IPS-18c (cell line): ENCODE measurements around the gene GNAI3.
"Not testable (repeated sequence)": the region's sequence is repeated elsewhere in the genome, so short reads cannot be mapped to it uniquely, and the experiment has no call there.

Experiments used
- H3K4me3 ChIP-seq: 2 replicates; pipeline ENCODE4 v1.7.0; 2013; ENCODE audit warnings: low read depth, mild to moderate bottlenecking, low read length, moderate library complexity; ENCODE audit not compliant: insufficient read depth
- H3K9me3 ChIP-seq: one replicate; pipeline ENCODE4 v1.6.1; 2013; ENCODE audit warnings: mild to moderate bottlenecking, low read length, moderate library complexity; ENCODE audit not compliant: control insufficient read depth, insufficient read depth

Gene GNAI3

DNA sequence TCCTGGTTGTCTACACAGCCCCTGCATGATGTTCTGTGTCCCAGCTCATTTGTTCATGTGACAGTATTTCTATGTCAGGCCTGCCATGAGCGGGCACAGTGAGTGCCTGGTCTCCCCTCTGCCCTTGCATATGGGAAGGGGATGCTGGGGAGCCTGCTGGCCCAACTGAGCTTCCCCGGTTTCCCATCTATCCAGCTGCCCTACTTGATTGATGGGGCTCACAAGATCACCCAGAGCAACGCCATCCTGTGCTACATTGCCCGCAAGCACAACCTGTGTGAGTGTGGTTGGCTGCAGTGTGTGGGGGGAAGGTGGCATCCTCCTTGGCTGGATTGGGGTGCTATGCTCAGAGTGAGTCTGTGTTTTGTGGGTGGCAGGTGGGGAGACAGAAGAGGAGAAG is 109.0 kb downstream of the GNAI3 start:
- no peak overlapping the region for H3K4me3 ChIP-seq
- peaks cover 2% of the 10 kb centered on the region for H3K9me3 ChIP-seq

DNA sequence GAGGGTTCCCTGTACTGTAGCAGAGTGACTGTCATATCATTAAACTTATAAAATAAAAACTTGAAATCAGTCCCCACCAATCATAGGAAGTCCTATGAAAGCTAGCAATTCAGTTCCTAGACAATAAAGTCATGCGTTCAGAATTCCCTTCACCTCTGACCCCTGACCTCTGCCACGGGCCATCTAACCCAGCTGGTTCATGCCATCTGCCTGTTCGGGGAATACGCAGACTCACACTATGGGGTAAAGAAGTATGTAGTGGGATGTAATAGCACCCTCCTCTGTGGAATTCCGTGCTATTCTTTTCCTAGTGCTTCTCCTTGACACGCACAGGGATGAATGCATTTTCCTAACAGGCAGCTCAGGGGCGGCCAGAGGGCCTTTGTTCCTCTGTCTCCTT is 109.6 kb downstream of the GNAI3 start:
- Histone ChIP-seq H3K4me3 (no peak overlapping the region), H3K9me3 (peaks cover 2% of the 10 kb centered on the region)

DNA sequence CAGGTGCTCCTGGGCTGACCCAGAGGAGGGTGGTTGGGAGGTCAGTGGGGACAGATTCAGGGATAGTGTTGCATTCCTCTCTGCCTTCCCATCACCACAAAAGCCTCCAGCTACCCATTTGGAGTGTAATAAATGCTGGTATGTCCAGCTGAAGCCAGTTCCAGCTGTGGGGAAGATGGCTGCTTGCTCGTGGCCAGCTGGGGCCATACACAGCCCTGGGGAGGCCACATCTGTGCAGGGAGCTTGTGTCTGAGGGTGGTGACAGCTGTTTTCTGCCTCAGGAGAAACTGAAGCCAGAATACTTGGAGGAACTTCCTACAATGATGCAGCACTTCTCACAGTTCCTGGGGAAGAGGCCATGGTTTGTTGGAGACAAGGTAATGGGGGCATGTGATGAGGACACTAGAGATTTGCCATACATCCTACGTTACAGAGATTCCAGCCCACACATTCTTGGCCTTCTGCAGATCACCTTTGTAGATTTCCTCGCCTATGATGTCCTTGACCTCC is 110.2 kb downstream of the GNAI3 start:
- H3K9me3 ChIP-seq = peaks cover 2% of the 10 kb centered on the region

DNA sequence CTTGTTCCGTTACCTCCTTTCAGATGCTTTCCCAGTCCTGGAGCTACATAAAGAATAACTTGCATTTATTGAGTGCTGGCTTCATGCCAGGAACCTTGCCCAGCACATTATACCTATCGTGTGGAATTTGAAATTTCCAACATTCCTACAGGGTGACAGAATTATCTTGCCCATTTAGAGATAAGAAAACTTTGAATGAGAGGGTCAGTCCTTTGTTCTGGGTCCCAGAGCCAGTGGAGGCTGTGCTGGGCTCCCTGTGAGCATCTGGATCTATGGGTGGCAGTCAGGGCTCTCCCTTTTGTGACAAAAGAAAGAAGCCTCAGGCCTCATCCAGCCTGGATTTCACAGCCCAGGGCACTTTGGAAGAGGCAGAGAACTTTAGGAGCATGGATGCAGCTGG is 110.7 kb downstream of the GNAI3 start:
- Histone ChIP-seq H3K4me3 (no peak overlapping the region), H3K9me3 (peaks cover 2% of the 10 kb centered on the region)

More for the DNA sequence above, 110.2 kb downstream of the GNAI3 start:
- H3K4me3 ChIP-seq = no peak overlapping the region

DNA sequence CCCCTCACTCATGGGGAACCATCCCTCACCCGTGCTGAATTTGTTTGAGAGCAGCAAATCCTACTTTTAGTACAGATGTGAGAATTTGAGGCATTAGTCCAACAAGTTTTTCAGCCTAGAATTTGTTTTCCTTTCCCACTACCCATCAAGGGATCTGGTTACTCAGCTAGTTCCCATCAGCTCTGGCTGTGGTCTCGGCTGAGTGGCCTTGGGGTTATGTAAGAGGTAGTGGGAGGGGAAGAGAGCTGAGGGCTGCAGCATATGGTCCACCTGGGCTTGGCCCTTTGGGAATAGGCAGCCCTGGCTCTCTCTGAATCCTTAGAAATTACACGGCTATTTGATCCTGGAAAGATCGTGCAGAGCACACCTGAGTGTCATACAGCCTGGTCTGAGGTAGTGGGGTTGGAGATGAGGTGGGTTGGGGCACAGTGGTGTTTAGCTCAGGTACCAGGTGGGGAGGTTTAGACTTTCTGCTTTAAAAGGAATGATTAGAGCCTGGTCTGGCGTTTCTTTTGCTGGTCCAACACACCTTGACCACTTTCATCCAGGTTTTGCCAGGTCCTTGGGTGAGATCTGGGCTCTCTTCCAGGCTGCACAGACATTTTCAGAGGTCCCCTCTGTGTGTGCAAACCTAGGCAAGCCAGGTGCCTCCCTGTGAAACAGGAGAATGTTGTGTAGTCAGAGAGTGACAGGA is 111.7 kb downstream of the GNAI3 start:
- peaks cover 2% of the 10 kb centered on the region for H3K9me3 ChIP-seq
- no peak overlapping the region for H3K4me3 ChIP-seq

DNA sequence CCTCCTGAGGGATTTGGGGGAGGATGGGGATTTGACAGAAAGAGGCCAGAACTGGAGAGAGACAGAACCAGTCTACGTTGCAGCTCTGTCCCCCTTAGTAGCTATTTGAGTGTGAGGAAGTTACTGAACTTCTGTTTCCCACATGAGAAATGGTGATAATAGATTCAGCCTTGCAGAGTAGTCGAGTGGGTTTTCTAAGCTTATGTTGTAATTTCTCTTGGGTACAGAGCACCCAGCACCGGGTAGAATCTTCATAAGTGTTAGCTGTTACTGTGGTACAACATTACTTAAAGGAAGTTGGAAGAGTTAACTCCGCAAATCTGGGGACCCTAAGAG is 112.2 kb downstream of the GNAI3 start:
- H3K4me3 ChIP-seq, H3K9me3 ChIP-seq: not testable (repeated sequence)

DNA sequence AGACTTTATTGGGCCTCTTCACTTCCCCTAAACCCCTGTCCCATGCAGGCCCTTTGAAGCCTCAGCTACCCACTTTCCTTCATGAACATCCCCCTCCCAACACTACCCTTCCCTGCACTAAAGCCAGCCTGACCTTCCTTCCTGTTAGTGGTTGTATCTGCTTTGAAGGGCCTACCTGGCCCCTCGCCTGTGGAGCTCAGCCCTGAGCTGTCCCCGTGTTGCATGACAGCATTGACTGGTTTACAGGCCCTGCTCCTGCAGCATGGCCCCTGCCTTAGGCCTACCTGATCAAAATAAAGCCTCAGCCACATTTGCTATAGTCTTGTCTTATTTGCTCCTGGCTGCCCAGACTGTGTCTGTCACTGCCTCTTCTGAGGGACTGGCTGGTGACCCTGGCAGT is 113.0 kb downstream of the GNAI3 start:
- H3K9me3 ChIP-seq = peaks cover 2% of the 10 kb centered on the region
- no peak overlapping the region for H3K4me3 ChIP-seq

DNA sequence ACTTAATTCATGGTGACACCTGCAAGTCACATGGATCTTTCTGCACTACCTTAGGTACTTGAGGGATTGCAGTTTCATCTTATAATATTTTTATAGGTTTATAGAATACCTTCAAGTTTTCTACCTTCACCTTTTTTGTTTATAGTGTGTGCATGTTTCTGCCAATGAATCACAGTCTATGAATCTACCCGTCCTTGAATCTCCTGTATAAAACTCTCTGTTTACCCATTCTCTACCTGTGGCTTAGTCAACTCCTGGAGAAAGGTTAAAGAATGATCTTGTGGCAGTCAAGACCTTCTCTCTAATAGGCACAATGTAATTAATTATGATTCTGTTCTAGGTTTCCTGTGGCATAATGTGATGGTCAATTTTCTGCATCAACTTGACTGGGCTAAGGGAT is 116.3 kb downstream of the GNAI3 start:
- Histone ChIP-seq H3K4me3 (no peak overlapping the region), H3K9me3 (peaks cover 2% of the 10 kb centered on the region)

DNA sequence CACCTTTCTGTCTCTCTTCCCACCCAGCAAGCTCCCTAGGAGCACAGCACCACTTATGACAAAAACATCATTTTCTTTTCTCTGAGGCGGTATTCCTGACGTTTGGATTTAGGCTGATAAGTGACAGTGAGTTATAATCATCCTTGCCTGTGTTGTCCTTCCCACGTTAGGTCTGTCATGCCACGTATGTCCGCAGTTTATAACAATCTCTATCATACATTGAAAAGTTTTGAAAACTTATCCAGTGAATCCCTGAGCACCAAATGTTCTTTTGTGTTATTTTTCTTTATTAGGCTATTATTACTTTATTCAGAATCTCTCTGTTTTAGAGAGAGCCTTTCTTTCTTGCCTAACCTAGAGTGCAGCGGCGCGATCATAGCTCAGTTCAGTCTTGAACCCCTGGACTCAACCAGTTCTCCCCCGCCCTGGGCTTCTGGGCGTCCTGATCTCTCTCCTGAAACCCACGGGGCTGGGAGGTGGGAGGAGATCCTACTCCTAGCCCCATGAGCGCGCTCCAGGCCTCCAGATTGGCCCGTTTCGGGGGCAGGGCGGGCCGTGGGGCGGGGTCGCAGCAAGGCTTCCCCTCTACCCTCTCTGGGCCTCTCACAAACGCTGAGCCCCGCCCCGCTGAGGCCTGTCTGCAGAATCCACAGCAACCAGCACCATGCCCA is 119.2 kb downstream of the GNAI3 start, which contains the start of gene GSTM2:
TSS of gene GSTM2 (plus strand) at position 606 of the 671 bp plus-strand sequence. CDS start at position 665, 59 bp downstream.
- Histone ChIP-seq H3K9me3 (no peaks in the 10 kb centered on the region), H3K4me3 (peak within 1 kb of the TSS; percentile 43)
